HG03095 (cell line): ENCODE results near the gene SPNS3.

Source experiments
- ATAC-seq: cut with Tn5 transposase; IDR thresholded peaks from one replicate; pipeline ENCODE4 v1.9.1; 2021; ENCODE audit warnings: moderate library complexity; ENCODE audit not compliant: unreplicated experiment

SPNS3 gene

GRCh38 chr17:4465786-4466185 is 32.0 kb downstream of the SPNS3 start:
- no peak for ATAC-seq

GRCh38 chr17:4467287-4467686 is 33.5 kb downstream of the SPNS3 start:
- no peak for ATAC-seq

- no peak for ATAC-seq
Measured at GRCh38 chr17:4469552-4469951, 35.8 kb downstream of the SPNS3 start.

- ATAC-seq = no peak
Measured at GRCh38 chr17:4472286-4472685, 38.5 kb downstream of the SPNS3 start.

- ATAC-seq = no peak
Measured at GRCh38 chr17:4474093-4474492, 40.4 kb downstream of the SPNS3 start.

- ATAC-seq = no peak
Measured at GRCh38 chr17:4475001-4475400, 41.3 kb downstream of the SPNS3 start.

GRCh38 chr17:4475463-4475862 is 41.7 kb downstream of the SPNS3 start:
- no peak for ATAC-seq

GRCh38 chr17:4476017-4476416 is 42.3 kb downstream of the SPNS3 start:
- no peak for ATAC-seq

- ATAC-seq = no peak
Measured at GRCh38 chr17:4476511-4477070, 42.9 kb downstream of the SPNS3 start.

- no peak for ATAC-seq
Measured at GRCh38 chr17:4477255-4477791, 43.6 kb downstream of the SPNS3 start.

GRCh38 chr17:4478318-4478830 is 44.6 kb downstream of the SPNS3 start:
- no peak for ATAC-seq

GRCh38 chr17:4479340-4479981 is 45.7 kb downstream of the SPNS3 start:
- ATAC-seq = no peak

GRCh38 chr17:4479982-4480751 is 46.4 kb downstream of the SPNS3 start:
- ATAC-seq = no peak

- no peak for ATAC-seq
Measured at GRCh38 chr17:4480929-4481898, 47.5 kb downstream of the SPNS3 start.

- no peak for ATAC-seq
Measured at GRCh38 chr17:4482338-4483011, 48.7 kb downstream of the SPNS3 start.

- no peak for ATAC-seq
Measured at GRCh38 chr17:4483012-4483840, 49.5 kb downstream of the SPNS3 start.

- ATAC-seq = no peak
Measured at GRCh38 chr17:4485676-4486646, 52.2 kb downstream of the SPNS3 start.

GRCh38 chr17:4487296-4487695 is 53.6 kb downstream of the SPNS3 start:
- ATAC-seq = no peak
